Peyer's patch (tissue), 4 donors: ENCODE results near the gene ETAA1. TPM values are rescaled to one million over a fixed set of nuclear protein-coding genes. Genes with fewer than 3 reads are reported as not detected.

Source experiments
- DNase-seq, 3 donors: peaks; one replicate each; pipeline ENCODE4 v3.0.0-alpha.2; 2017 to 2019
- H3K27ac ChIP-seq, 4 donors: fragments of 200-600 bp; sonication (generic); one replicate each; pipeline ENCODE4 v1.5.1; 2016 to 2019
- H3K27me3 ChIP-seq, 2 donors: fragments of 200-600 bp; sonication (generic); one replicate each; pipeline ENCODE4 v1.5.1; 2019
- H3K36me3 ChIP-seq, 3 donors: fragments of 200-600 bp; sonication (generic); one replicate each; pipeline ENCODE4 v1.5.1; 2016 to 2019
- H3K4me1 ChIP-seq, 4 donors: fragments of 200-600 bp; sonication (generic); one replicate each; pipeline ENCODE4 v1.5.1; 2016 to 2019
- H3K4me3 ChIP-seq, 4 donors: fragments of 200-600 bp; sonication (generic); 1 replicate in 3 of 4; 2 replicates in 1 of 4; pipeline ENCODE4 v1.5.1; 2016 to 2019; ENCODE audit warnings: mild to moderate bottlenecking in 1 of 4
- H3K9me3 ChIP-seq, 4 donors: fragments of 200-600 bp; sonication (generic); one replicate each; pipeline ENCODE4 v1.5.1; 2016 to 2019; ENCODE audit warnings: mild to moderate bottlenecking in 1 of 4
- CTCF ChIP-seq, 6 experiments: fragments of 450-650 bp in 4 of 6; fragments of 200-600 bp in 2 of 6; sonication (generic) in 1 of 6; IDR thresholded peaks; one replicate each; pipeline ENCODE4 v1.5.1; 2017 to 2019; ENCODE audit warnings: antibody characterized with exemption in 6 of 6, mild to moderate bottlenecking in 3 of 6, moderate library complexity in 1 of 6
- POLR2A ChIP-seq, 2 donors: fragments of 450-650 bp; IDR thresholded peaks; one replicate each; pipeline ENCODE4 v1.5.1; 2017; ENCODE audit warnings: antibody characterized with exemption in 2 of 2, mild to moderate bottlenecking in 2 of 2, moderate library complexity in 2 of 2
- total RNA-seq, 4 donors: library from RNA; depleted of rRNA; stranded (reverse); fragments of >200 nt; gene quantifications; one replicate each; pipeline ENCODE4 v1.1.0, GENCODE V29; 2016

ETAA1 gene
- total RNA-seq, 4 donors from 2014 or later, result 10.9 to 22.3 (median 12.4) TPM

GRCh38 chr2:67455219-67456142, 58.3 kb downstream of the ETAA1 start:
- Histone ChIP-seq H3K36me3 (no peaks in the 10 kb centered on the region), H3K27ac (no peak overlapping the region), H3K27me3 (no peaks in the 10 kb centered on the region), H3K4me1 (no peaks in the 10 kb centered on the region), H3K9me3 (no peaks in the 10 kb centered on the region), H3K4me3 (no peak overlapping the region)
- DNase-seq, result no peak
- TF ChIP-seq POLR2A (IDR thresholded peaks at IDR 0.05) (no peak), CTCF (IDR thresholded peaks at IDR 0.05) (no peak)

GRCh38 chr2:67456428-67456827, 59.3 kb downstream of the ETAA1 start:
- H3K4me1 ChIP-seq, result no peaks in the 10 kb centered on the region
- no peak for DNase-seq
- H3K27ac ChIP-seq, result no peak overlapping the region
- H3K36me3 ChIP-seq, result no peaks in the 10 kb centered on the region
- TF ChIP-seq POLR2A (IDR thresholded peaks at IDR 0.05) (no peak), CTCF (IDR thresholded peaks at IDR 0.05) (no peak)
- no peaks in the 10 kb centered on the region for H3K27me3 ChIP-seq
- no peak overlapping the region for H3K4me3 ChIP-seq
- no peaks in the 10 kb centered on the region for H3K9me3 ChIP-seq

- Histone ChIP-seq H3K4me1 (no peaks in the 10 kb centered on the region), H3K27me3 (no peaks in the 10 kb centered on the region), H3K36me3 (no peaks in the 10 kb centered on the region), H3K27ac (no peak overlapping the region), H3K9me3 (no peaks in the 10 kb centered on the region), H3K4me3 (no peak overlapping the region)
- no peak for DNase-seq
- TF ChIP-seq CTCF (IDR thresholded peaks at IDR 0.05) (no peak), POLR2A (IDR thresholded peaks at IDR 0.05) (no peak)
These were observed 60.6 kb downstream of the ETAA1 start for GRCh38 chr2:67457699-67458098.

- Histone ChIP-seq H3K4me3 (no peak overlapping the region), H3K4me1 (no peaks in the 10 kb centered on the region), H3K27me3 (no peaks in the 10 kb centered on the region), H3K27ac (no peak overlapping the region), H3K9me3 (no peaks in the 10 kb centered on the region), H3K36me3 (no peaks in the 10 kb centered on the region)
- TF ChIP-seq CTCF (IDR thresholded peaks at IDR 0.05) (no peak), POLR2A (IDR thresholded peaks at IDR 0.05) (no peak)
- DNase-seq, result no peak
These were observed 62.6 kb downstream of the ETAA1 start for GRCh38 chr2:67459761-67460160.
